ENCODE results near the gene PPFIA4. TPM values are rescaled to one million over a fixed set of nuclear protein-coding genes. Genes with fewer than 3 reads are reported as not detected.

Gene PPFIA4
- total and polyA plus RNA-seq, 2 of the 4 experiments (the other 2 are of a cell fraction): 5.4 to 13.7 TPM

- POLR2A ChIA-PET (ENCODE audit: unreplicated experiment): no interaction called here
- no peak overlapping the region for H3K9ac ChIP-seq (ENCODE audit: low read depth, low read length)
- intact Hi-C loops (cut with micrococcal nuclease) (no loop called here), dilution Hi-C loops (cut with HindIII; ENCODE audit: low sequenced_read_pairs, unreplicated experiment) (no loop called here), in situ Hi-C loops (cut with MboI; ENCODE audit: low sequenced_read_pairs) (no loop called here)
- H3K36me3 ChIP-seq (ENCODE audit: control insufficient read depth, insufficient read depth, low read length): peaks cover 10% of the 10 kb centered on the region
- CTCF ChIA-PET: no interaction called here
- H2BK15ac ChIP-seq (ENCODE audit: low read depth, low read length): no peak overlapping the region
- no peak overlapping the region for H4K8ac ChIP-seq (ENCODE audit: low read depth in 2 of 2, low read length in 2 of 2)
- no peaks in the 10 kb centered on the region for H4K20me1 ChIP-seq (ENCODE audit: insufficient read depth, low read length)
- 70% methylated on average over 11 of the region's 30 CpGs; no CpG with 5 or more reads in 1 of the 2 experiments for WGBS, 2 experiments (ENCODE audit: extremely low coverage in 2 of 2, insufficient read length in 1 of 2)
- H2AK5ac ChIP-seq (ENCODE audit: low read depth, low read length): no peak overlapping the region
- TF ChIP-seq CHD1 (IDR thresholded peaks at IDR 0.05; ENCODE audit: low read depth, low read length) (no peak), MXI1 (IDR thresholded peaks at IDR 0.05; ENCODE audit: borderline replicate concordance, low read depth, low read length) (no peak), POLR2A (IDR thresholded peaks at IDR 0.05; ENCODE audit: low read depth, low read length) (no peak), RCOR1 (IDR thresholded peaks at IDR 0.05; ENCODE audit: insufficient replicate concordance, low read length) (no peak), SMC3 (IDR thresholded peaks at IDR 0.05; ENCODE audit: low read depth, low read length) (no peak), MAFK (IDR thresholded peaks at IDR 0.05; ENCODE audit: low read depth, low read length) (no peak), CEBPB (IDR thresholded peaks at IDR 0.05; ENCODE audit: low read depth, low read length) (no peak), RAD21 (IDR thresholded peaks at IDR 0.05; ENCODE audit: low read length) (no peak), MAZ (IDR thresholded peaks at IDR 0.05; ENCODE audit: borderline replicate concordance, low read depth, low read length) (no peak)
- no peak overlapping the region for H3K18ac ChIP-seq (ENCODE audit: low read depth, low read length)
- H2BK120ac ChIP-seq (ENCODE audit: low read depth, low read length): no peak overlapping the region
- DNase-seq (no peak), ATAC-seq (ENCODE audit: low read depth) (no peak)
- no peak overlapping the region for H3K27ac ChIP-seq (ENCODE audit: insufficient read depth, low read length)
- H3K4me3 ChIP-seq (ENCODE audit: insufficient read depth, low read depth, low read length): no peak overlapping the region
- no peak overlapping the region for H3K14ac ChIP-seq (replicated peaks; ENCODE audit: low read depth, low read length)
- no peak overlapping the region for H2AFZ ChIP-seq (replicated peaks; ENCODE audit: low read length, poor library complexity)
- H3K9me1 ChIP-seq (ENCODE audit: insufficient read depth, low read length): no peaks in the 10 kb centered on the region
- no peak overlapping the region for H4K5ac ChIP-seq (ENCODE audit: low read depth, low read length)
- no peak overlapping the region for H3K23ac ChIP-seq (ENCODE audit: low read depth, low read length)
- H3K27me3 ChIP-seq (ENCODE audit: control insufficient read depth, insufficient read depth, low read length): peaks cover 32% of the 10 kb centered on the region; the same call in 1 of the 2 replicates
- no peaks in the 10 kb centered on the region for H3K4me1 ChIP-seq (ENCODE audit: control insufficient read depth, insufficient read depth, low read length)
- no peaks in the 10 kb centered on the region for H3K9me3 ChIP-seq (ENCODE audit: control insufficient read depth, insufficient read depth, low read length)
- H4K91ac ChIP-seq (ENCODE audit: insufficient read depth, low read depth, low read length): no peak overlapping the region
- H3K4ac ChIP-seq (ENCODE audit: low read depth, low read length): no peak overlapping the region
- H3K4me2 ChIP-seq (ENCODE audit: low read depth, low read length): no peak overlapping the region
- H2BK20ac ChIP-seq (ENCODE audit: low read depth, low read length): no peak overlapping the region
- H2AK9ac ChIP-seq (replicated peaks; ENCODE audit: low read depth, low read length, poor library complexity): no peak overlapping the region
- no peak overlapping the region for H2BK5ac ChIP-seq (ENCODE audit: low read depth, low read length, poor library complexity, severe bottlenecking)
- no TSS peak for BruUV-seq (replicated peaks)
- no peaks in the 10 kb centered on the region for H3K79me1 ChIP-seq (ENCODE audit: low read depth in 1 of 2, low read length in 2 of 2)
- no peak overlapping the region for H3K56ac ChIP-seq (ENCODE audit: extremely low read depth, insufficient read depth, low read length)
These were observed 49.8 kb downstream of the PPFIA4 start for GRCh38 chr1:203076031-203076511.
